ENCODE results near the gene NISCH. TPM values are rescaled to one million over a fixed set of nuclear protein-coding genes. Genes with fewer than 3 reads are reported as not detected.
"Not testable (repeated sequence)": the region's sequence is repeated elsewhere in the genome, so short reads cannot be mapped to it uniquely, and the experiment has no call there.

The NISCH gene
- total and polyA plus RNA-seq, 2 of the 8 experiments (the other 6 are each of a cell fraction or from before 2014, with no cell fraction given) = 71.2 to 71.9 TPM

DNA sequence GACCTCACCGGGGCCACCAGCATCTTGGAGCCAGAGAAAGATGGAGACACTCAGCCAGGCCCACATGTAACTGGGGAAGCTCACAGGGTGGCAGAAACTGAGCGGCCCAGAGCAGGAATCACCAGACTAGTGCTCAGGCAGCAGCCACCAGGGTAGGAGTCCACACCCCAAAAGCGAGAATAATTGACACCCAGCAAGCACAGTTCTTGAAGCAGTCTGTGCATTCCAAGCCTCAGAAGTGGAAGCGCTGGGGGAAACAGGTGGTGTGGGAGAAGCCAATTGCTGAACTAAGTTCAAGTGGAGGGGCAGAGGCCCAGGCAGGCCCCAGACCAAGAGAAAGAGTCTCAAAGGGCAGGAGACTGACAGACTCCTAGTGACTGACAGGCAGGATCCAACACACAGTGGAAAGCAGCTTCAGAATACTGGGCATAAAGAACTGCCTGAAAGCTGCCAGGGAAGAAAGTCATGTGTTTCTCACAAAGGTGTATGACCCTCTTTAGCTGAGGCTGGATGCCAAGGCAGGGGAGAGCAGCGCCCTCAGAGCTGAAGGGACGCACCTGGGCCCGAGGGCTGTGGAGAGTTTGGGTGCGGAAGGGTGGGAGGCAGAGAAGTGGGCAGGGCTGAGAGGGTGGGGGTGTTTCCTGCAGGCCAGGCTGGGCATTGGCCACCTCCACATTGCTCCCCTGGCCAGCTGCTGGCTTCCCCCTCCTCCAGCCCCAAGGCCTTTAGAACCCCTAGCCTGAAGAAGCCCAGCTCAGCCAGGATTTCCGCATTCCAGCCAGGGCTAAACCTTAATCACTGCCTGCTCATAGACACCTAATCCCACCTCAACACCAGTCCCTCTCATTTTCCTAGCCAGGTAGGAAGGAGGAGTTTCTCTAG, 70.5 kb downstream of the NISCH start (continued):
- no peak for TF ChIP-seq GTF2F1 (IDR thresholded peaks at IDR 0.05; ENCODE audit: borderline replicate concordance, low read depth, low read length)

DNA sequence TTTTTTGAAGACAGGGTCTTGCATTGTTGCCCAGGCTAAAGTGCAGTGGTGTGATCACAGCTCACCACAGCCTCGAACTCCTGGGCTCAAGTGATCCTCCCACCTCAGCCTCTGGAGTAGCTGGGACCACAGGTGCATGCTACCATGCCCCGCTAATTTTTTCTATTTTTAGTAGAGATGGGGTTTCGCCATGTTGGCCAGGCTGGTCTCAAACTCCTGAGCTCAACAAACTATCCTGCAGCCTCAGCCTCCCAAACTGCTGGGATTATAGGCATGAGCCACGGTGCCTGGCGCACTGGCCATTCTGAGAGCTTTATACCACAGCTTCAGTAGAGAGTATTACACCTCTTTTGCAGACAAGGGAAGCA, 71.3 kb downstream of the NISCH start:
- not testable (repeated sequence) for H3K18ac ChIP-seq (ENCODE audit: extremely low read depth, low read length); H3K27me3 ChIP-seq (replicated peaks in 1 of 4; ENCODE audit: control insufficient read depth in 3 of 4, extremely low read depth in 1 of 4, insufficient read depth in 3 of 4, low read length in 3 of 4); H3K27ac ChIP-seq (ENCODE audit: low read depth, low read length); DNase-seq (ENCODE audit: low read depth in 1 of 2, low spot score in 2 of 2); H3K23ac ChIP-seq (ENCODE audit: insufficient read length); H3K4ac ChIP-seq (replicated peaks; ENCODE audit: insufficient read length, low read depth, low read length); H4K8ac ChIP-seq (ENCODE audit: extremely low read depth, insufficient read depth, low read length); H2BK120ac ChIP-seq (replicated peaks; ENCODE audit: low read depth, low read length); H3K4me2 ChIP-seq (ENCODE audit: insufficient read depth in 1 of 2, low read depth in 2 of 2, low read length in 2 of 2); H2AK5ac ChIP-seq (ENCODE audit: low read depth, low read length); FAIRE-seq; H3K56ac ChIP-seq (replicated peaks; ENCODE audit: insufficient read length, low read depth, low read length); H3K23me2 ChIP-seq (ENCODE audit: low read depth, low read length); H4K91ac ChIP-seq (replicated peaks; ENCODE audit: insufficient read length, low read length); H3K4me3 ChIP-seq (ENCODE audit: extremely low read depth in 1 of 4, insufficient read depth in 2 of 4, low read depth in 3 of 4, low read length in 4 of 4); H3K9me3 ChIP-seq (ENCODE audit: insufficient read depth in 2 of 2, low read depth in 1 of 2, low read length in 1 of 2); H3K14ac ChIP-seq (ENCODE audit: insufficient read length); H2BK15ac ChIP-seq (ENCODE audit: low read length); H4K5ac ChIP-seq (ENCODE audit: insufficient read length, low read depth, low read length); H2BK12ac ChIP-seq (ENCODE audit: low read depth, low read length); H2BK20ac ChIP-seq (ENCODE audit: low read length); H3K4me1 ChIP-seq (replicated peaks in 1 of 4; ENCODE audit: control insufficient read depth in 3 of 4, insufficient read depth in 4 of 4, low read length in 3 of 4); H2BK5ac ChIP-seq (ENCODE audit: low read depth, low read length); H3K9ac ChIP-seq (replicated peaks in 1 of 4; ENCODE audit: extremely low read depth in 1 of 4, low read depth in 3 of 4, low read length in 3 of 4); H2AFZ ChIP-seq (ENCODE audit: low read length)
- peaks cover 0 to 22% of the 10 kb centered on the region in 2 experiments; a peak in 1 of 4 replicates for H3K79me2 ChIP-seq (ENCODE audit: control insufficient read depth in 1 of 2, insufficient read depth in 2 of 2, low read length in 2 of 2)
- H3K36me3 ChIP-seq (ENCODE audit: control insufficient read depth in 2 of 4, insufficient read depth in 4 of 4, low read length in 3 of 4) = peaks cover 27 to 68% (median 42%) of the 10 kb centered on the region in 4 experiments
- peaks cover 11 to 47% of the 10 kb centered on the region in 2 experiments for H4K20me1 ChIP-seq (replicated peaks in 1 of 2; ENCODE audit: control insufficient read depth in 1 of 2, insufficient read depth in 2 of 2, low read length in 2 of 2)
- WGBS, 2 experiments (ENCODE audit: extremely low coverage in 1 of 2, insufficient coverage in 1 of 2, insufficient read length in 1 of 2, insufficient replicate concordance in 2 of 2, low coverage in 1 of 2, low lambda C conversion rate in 2 of 2, missing lambda C conversion rate in 1 of 2) = 84% methylated on average over 5 of the region's 5 CpGs; no CpG with 5 or more reads in 1 of the 2 experiments
- H3K79me1 ChIP-seq (ENCODE audit: low read depth, low read length) = peaks cover 26% of the 10 kb centered on the region
- POLR2A ChIA-PET (ENCODE audit: partially characterized antibody) = interaction anchor here (0.6 to 2.0 kb wide), 6 partner anchors 10 to 306 kb away, joined by 3 to 7 read pairs (median 5); partner anchors contain the start of genes STAB1 and UQCC5
- CTCF ChIA-PET (ENCODE audit: partially characterized antibody) = interaction anchor here (0.5 to 2.2 kb wide), 8 partner anchors 9 to 294 kb away, joined by 3 to 6 read pairs (median 3); no protein-coding TSS in a partner anchor

Data from H1 (cell line).